GM12875 (cell line): ENCODE data around the gene DPYSL5.

Experiments
- H3K4me3 ChIP-seq: one replicate; pipeline ENCODE4 v1.5.1; 2011; ENCODE audit warnings: low read depth, low read length, control low read depth
- CTCF ChIP-seq: IDR thresholded peaks from 2 replicates; pipeline ENCODE4 v1.5.1; 2011; ENCODE audit warnings: low read depth, mild to moderate bottlenecking, control low read depth, inconsistent platforms, low read length, moderate library complexity, borderline replicate concordance; ENCODE audit not compliant: insufficient read depth

The DPYSL5 gene

GRCh38 chr2:26900831-26901321 is 52.9 kb downstream of the DPYSL5 start:
- no peak overlapping the region for H3K4me3 ChIP-seq
- no peak for TF ChIP-seq CTCF

- TF ChIP-seq CTCF = no peak
Observed at GRCh38 chr2:26901326-26902183, 53.6 kb downstream of the DPYSL5 start.

GRCh38 chr2:26903676-26904075 is 55.7 kb downstream of the DPYSL5 start:
- TF ChIP-seq CTCF = no peak
- H3K4me3 ChIP-seq = no peak overlapping the region

More at GRCh38 chr2:26901326-26902183, 53.6 kb downstream of the DPYSL5 start:
- H3K4me3 ChIP-seq = no peak overlapping the region

- no peak overlapping the region for H3K4me3 ChIP-seq
- no peak for TF ChIP-seq CTCF
Observed at GRCh38 chr2:26904839-26905238, 56.9 kb downstream of the DPYSL5 start.

- H3K4me3 ChIP-seq = no peak overlapping the region
- TF ChIP-seq CTCF = no peak
Observed at GRCh38 chr2:26905341-26906198, 57.6 kb downstream of the DPYSL5 start.

- TF ChIP-seq CTCF = no peak
- no peak overlapping the region for H3K4me3 ChIP-seq
Observed at GRCh38 chr2:26907416-26907815, 59.5 kb downstream of the DPYSL5 start.

- no peak for TF ChIP-seq CTCF
- no peak overlapping the region for H3K4me3 ChIP-seq
Observed at GRCh38 chr2:26910176-26910575, 62.2 kb downstream of the DPYSL5 start.
